Body of pancreas (tissue), 4 donors: ENCODE data around the gene KRT82.

ENCODE experiments used
- POLR2A ChIP-seq, 3 donors: fragments of 450-650 bp; IDR thresholded peaks; one replicate each; pipeline ENCODE4 v1.6.1; 2016; ENCODE audit warnings: antibody characterized with exemption in 3 of 3, mild to moderate bottlenecking in 2 of 3
- TF ChIP-seq, protein P1 (sequence below), 7 experiments: fragments of 450-650 bp in 4 of 7; fragments of 200-600 bp in 3 of 7; sonication (generic) in 3 of 7; IDR thresholded peaks; one replicate each; pipeline ENCODE4 v1.5.1; 2016 to 2019; ENCODE audit warnings: antibody characterized with exemption in 7 of 7

DNA sequence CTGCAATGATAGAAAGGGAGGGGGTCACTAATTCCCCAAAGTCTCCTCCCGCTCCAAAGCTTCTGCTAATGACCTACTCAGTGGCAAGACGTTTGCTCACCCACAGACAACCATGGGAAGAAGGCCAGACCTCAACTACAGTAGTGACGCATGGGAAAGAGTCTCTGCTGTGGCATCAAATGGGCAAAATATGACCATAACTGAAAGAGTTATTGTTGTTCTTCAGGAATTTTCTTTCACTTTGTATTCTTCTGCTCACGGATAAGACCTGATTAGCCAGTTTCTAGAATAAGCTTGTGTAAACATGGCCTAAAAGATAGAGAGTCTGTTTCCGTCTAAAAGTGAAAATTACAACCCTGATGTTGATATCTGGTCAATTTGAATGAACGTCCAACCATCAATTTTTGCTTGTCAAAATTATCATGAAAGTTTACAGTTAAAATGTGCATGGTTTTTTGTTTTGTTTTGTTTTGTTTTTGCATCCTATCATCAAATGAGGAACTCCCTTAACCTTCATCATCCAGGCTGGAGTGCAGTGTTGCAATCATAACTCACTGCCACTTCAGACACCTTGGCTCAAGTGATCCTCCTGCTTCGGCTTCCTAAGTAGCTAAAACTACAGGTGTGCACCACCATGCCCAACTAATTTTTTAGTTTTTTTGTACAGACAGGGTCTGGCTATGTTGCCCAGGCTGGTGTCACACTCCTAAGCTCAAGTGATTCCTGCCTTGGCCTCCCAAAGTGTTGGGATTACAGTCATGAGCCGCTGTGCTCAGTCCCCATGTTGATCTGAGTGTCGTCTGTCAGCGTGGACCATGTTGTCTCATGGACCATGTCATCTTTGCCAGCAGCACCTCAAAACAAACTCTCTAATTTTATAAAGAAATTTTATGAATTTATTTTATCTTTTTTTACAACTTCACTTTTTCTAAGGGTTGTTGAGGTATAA is 38.8 kb upstream of the KRT82 start:
- TF ChIP-seq POLR2A (IDR thresholded peaks at IDR 0.05): no peak
- TF ChIP-seq, protein P1, sequence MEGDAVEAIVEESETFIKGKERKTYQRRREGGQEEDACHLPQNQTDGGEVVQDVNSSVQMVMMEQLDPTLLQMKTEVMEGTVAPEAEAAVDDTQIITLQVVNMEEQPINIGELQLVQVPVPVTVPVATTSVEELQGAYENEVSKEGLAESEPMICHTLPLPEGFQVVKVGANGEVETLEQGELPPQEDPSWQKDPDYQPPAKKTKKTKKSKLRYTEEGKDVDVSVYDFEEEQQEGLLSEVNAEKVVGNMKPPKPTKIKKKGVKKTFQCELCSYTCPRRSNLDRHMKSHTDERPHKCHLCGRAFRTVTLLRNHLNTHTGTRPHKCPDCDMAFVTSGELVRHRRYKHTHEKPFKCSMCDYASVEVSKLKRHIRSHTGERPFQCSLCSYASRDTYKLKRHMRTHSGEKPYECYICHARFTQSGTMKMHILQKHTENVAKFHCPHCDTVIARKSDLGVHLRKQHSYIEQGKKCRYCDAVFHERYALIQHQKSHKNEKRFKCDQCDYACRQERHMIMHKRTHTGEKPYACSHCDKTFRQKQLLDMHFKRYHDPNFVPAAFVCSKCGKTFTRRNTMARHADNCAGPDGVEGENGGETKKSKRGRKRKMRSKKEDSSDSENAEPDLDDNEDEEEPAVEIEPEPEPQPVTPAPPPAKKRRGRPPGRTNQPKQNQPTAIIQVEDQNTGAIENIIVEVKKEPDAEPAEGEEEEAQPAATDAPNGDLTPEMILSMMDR (IDR thresholded peaks at IDR 0.05): no peak
